ENCODE data around the gene NABP2. TPM values are rescaled to one million over a fixed set of nuclear protein-coding genes. Genes with fewer than 3 reads are reported as not detected.
A peak's percentile ranks its signal among the peaks of the same experiment; 100 is the strongest.

Gene NABP2
- total RNA-seq, 4 donors from 2014 or later, result 17.2 to 31.0 (median 21.6) TPM

GRCh38 chr12:56248711-56249110 lies 24.6 kb downstream of the NABP2 start:
- H3K9me3 ChIP-seq, result no peaks in the 10 kb centered on the region
- H3K4me3 ChIP-seq, result no peak overlapping the region
- no peaks in the 10 kb centered on the region for H3K27me3 ChIP-seq
- no peak overlapping the region for H3K27ac ChIP-seq
- peaks cover 44 to 100% (median 80%) of the 10 kb centered on the region in 3 donors for H3K36me3 ChIP-seq
- H3K4me1 ChIP-seq, result no peaks in the 10 kb centered on the region
- 93 to 96% methylated on average over 3 of the region's 8 CpGs for WGBS, 2 donors
- no peak for DNase-seq
- intact Hi-C loops (cut with DNase I), result no loop called here
- TF ChIP-seq POLR2A (IDR thresholded peaks at IDR 0.05), result no peak
- no peak for TF ChIP-seq CTCF (IDR thresholded peaks at IDR 0.05)

- WGBS, 2 donors, result 75 to 100% methylated on average over 2 to 3 of the region's 3 CpGs
- no peak for DNase-seq
These were observed 28.5 kb downstream of the NABP2 start for GRCh38 chr12:56252649-56253048.

GRCh38 chr12:56253091-56253490 lies 28.9 kb downstream of the NABP2 start:
- Histone ChIP-seq H3K36me3 (peaks cover 38 to 90% (median 62%) of the 10 kb centered on the region in 3 donors), H3K27ac (no peak overlapping the region), H3K4me3 (no peak overlapping the region), H3K9me3 (no peaks in the 10 kb centered on the region), H3K4me1 (peaks cover 15 to 22% (median 16%) of the 10 kb centered on the region in 3 donors), H3K27me3 (no peaks in the 10 kb centered on the region)
- intact Hi-C loops (cut with DNase I), result no loop called here
- WGBS, 2 donors, result 87 to 95% methylated on average over 3 to 10 of the region's 11 CpGs
- no peak for TF ChIP-seq CTCF (IDR thresholded peaks at IDR 0.05)
- TF ChIP-seq POLR2A (IDR thresholded peaks at IDR 0.05), result no peak
- no peak for DNase-seq

More at GRCh38 chr12:56252649-56253048, 28.5 kb downstream of the NABP2 start:
- TF ChIP-seq CTCF (IDR thresholded peaks at IDR 0.05) (no peak), POLR2A (IDR thresholded peaks at IDR 0.05) (no peak)
- peaks cover 15 to 21% (median 16%) of the 10 kb centered on the region in 3 donors for H3K4me1 ChIP-seq
- no peak overlapping the region for H3K27ac ChIP-seq
- no peak overlapping the region for H3K4me3 ChIP-seq
- peaks cover 40 to 95% (median 66%) of the 10 kb centered on the region in 3 donors for H3K36me3 ChIP-seq
- H3K9me3 ChIP-seq, result no peaks in the 10 kb centered on the region
- intact Hi-C loops (cut with DNase I), result no loop called here
- no peaks in the 10 kb centered on the region for H3K27me3 ChIP-seq

DNA sequence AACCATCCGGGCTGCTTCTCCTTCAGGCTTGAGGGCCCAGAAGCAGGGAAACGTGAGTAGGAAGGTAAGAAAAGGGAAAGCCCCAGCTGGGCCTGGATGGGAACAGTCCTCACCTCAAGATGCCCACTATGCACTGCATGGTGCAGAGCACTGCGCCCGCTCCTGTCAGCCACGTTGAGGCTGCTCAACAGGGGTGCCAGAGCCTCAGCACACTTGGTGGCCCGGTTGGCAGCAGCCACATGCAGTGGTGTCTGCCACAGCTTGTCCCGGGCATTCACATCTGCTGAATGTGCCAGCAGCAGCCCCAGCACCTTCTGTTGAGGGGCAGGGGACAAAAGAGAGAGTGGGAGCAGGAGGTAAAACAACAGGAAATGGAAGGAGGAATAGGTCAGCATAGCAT lies 31.5 kb downstream of the NABP2 start:
- peaks cover 15 to 31% (median 24%) of the 10 kb centered on the region in 3 donors for H3K4me1 ChIP-seq
- DNase-seq, result no peak
- H3K4me3 ChIP-seq, result no peak overlapping the region
- 62 to 75% methylated on average over 2 to 5 of the region's 7 CpGs for WGBS, 2 donors
- TF ChIP-seq POLR2A (IDR thresholded peaks at IDR 0.05), result no peak
- TF ChIP-seq CTCF (IDR thresholded peaks at IDR 0.05), result no peak
- no peaks in the 10 kb centered on the region for H3K9me3 ChIP-seq
- intact Hi-C loops (cut with DNase I), result no loop called here
- peaks cover 30 to 64% (median 48%) of the 10 kb centered on the region in 3 donors for H3K36me3 ChIP-seq
- H3K27me3 ChIP-seq, result no peaks in the 10 kb centered on the region
- H3K27ac ChIP-seq, result no peak overlapping the region

- Histone ChIP-seq H3K4me1 (peaks cover 15 to 32% (median 24%) of the 10 kb centered on the region in 3 donors), H3K4me3 (peak overlapping the region in 2 of 4 donors; percentile 74 to 90), H3K36me3 (peaks cover 30 to 57% (median 43%) of the 10 kb centered on the region in 3 donors), H3K27me3 (no peaks in the 10 kb centered on the region), H3K27ac (peak overlapping the region in 2 of 4 donors; percentile 93 to 96), H3K9me3 (no peaks in the 10 kb centered on the region)
- DNase-seq, result no peak
- 28 to 54% methylated on average over 3 of the region's 4 CpGs for WGBS, 2 donors
- TF ChIP-seq POLR2A (IDR thresholded peaks at IDR 0.05), result no peak
- TF ChIP-seq CTCF (IDR thresholded peaks at IDR 0.05), result no peak
- intact Hi-C loops (cut with DNase I), result no loop called here
These were observed 32.3 kb downstream of the NABP2 start for GRCh38 chr12:56256326-56256960.

Data from esophagus squamous epithelium (tissue), 5 donors.